IMR-90 (cell line): Measurements from ENCODE around the gene C22orf15. TPM values are rescaled to one million over a fixed set of nuclear protein-coding genes. Genes with fewer than 3 reads are reported as not detected.

ENCODE experiments used
- ATAC-seq: fragments of 200-7000 bp; cut with Tn5 transposase; 2 replicates; pipeline ENCODE4 v1.9.1; 2020; ENCODE audit warnings: low read depth, mild to moderate bottlenecking, moderate library complexity
- BruUV-seq: library from RNA; stranded (reverse); fragments of 400-500 nt; replicated peaks from 2 replicates; lab custom pipeline; 2021; lab: Mats Ljungman, UMichigan
- CTCF ChIA-PET: fragments of 300-600 bp; formaldehyde crosslinking; extraction: SDS; loops from one replicate; lab custom pipeline; 2021; ENCODE audit warnings: antibody characterized with exemption; lab: Yijun Ruan, JAX
- POLR2A ChIA-PET: fragments of 300-600 bp; sonication (Branson Sonifier 250); formaldehyde crosslinking; loops from one replicate; lab custom pipeline; 2022; ENCODE audit warnings: antibody characterized with exemption; ENCODE audit not compliant: unreplicated experiment; lab: Charles Lee
- DNase-seq: peaks from one replicate; pipeline ENCODE4 v3.0.0; 2013
- H2AFZ ChIP-seq: replicated peaks from 2 replicates; pipeline ENCODE3; 2013; ENCODE audit warnings: low read length, mild to moderate bottlenecking; ENCODE audit not compliant: poor library complexity
- H2AK5ac ChIP-seq: 2 replicates; pipeline ENCODE4 v1.6.1; 2013; ENCODE audit warnings: low read depth, low read length, inconsistent platforms
- H2AK9ac ChIP-seq: replicated peaks from 2 replicates; pipeline ENCODE3; 2013; ENCODE audit warnings: mild to moderate bottlenecking, low read depth, low read length, moderate library complexity; ENCODE audit not compliant: poor library complexity
- H2BK120ac ChIP-seq: 2 replicates; pipeline ENCODE4 v1.6.1; 2013; ENCODE audit warnings: low read depth, low read length, inconsistent platforms
- H2BK15ac ChIP-seq: 3 replicates; pipeline ENCODE4 v1.6.1; 2013; ENCODE audit warnings: low read depth, low read length, inconsistent platforms
- H2BK20ac ChIP-seq: 2 replicates; pipeline ENCODE4 v1.6.1; 2013; ENCODE audit warnings: low read depth, mild to moderate bottlenecking, inconsistent platforms, low read length, moderate library complexity
- H2BK5ac ChIP-seq: 2 replicates; pipeline ENCODE4 v1.6.1; 2013; ENCODE audit warnings: mild to moderate bottlenecking, low read depth, low read length, inconsistent platforms; ENCODE audit not compliant: poor library complexity, severe bottlenecking
- H3K14ac ChIP-seq: replicated peaks from 2 replicates; pipeline ENCODE4 v1.6.1; 2013; ENCODE audit warnings: low read depth, low read length, inconsistent platforms
- H3K18ac ChIP-seq: 2 replicates; pipeline ENCODE4 v1.6.1; 2013; ENCODE audit warnings: low read depth, low read length, control low read depth
- H3K23ac ChIP-seq: 2 replicates; pipeline ENCODE4 v1.6.1; 2013; ENCODE audit warnings: low read depth, low read length, inconsistent platforms
- H3K27ac ChIP-seq: 2 replicates; pipeline ENCODE4 v1.5.1; 2013; ENCODE audit warnings: mild to moderate bottlenecking, control low read depth, low read length; ENCODE audit not compliant: insufficient read depth
- H3K27me3 ChIP-seq: 2 replicates; pipeline ENCODE4 v1.6.1; 2013; ENCODE audit warnings: low read length; ENCODE audit not compliant: control insufficient read depth, insufficient read depth
- H3K36me3 ChIP-seq: 2 replicates; pipeline ENCODE4 v1.6.1; 2013; ENCODE audit warnings: low read length, mixed read lengths; ENCODE audit not compliant: control insufficient read depth, insufficient read depth
- H3K4ac ChIP-seq: 2 replicates; pipeline ENCODE4 v1.6.1; 2013; ENCODE audit warnings: low read depth, low read length, inconsistent platforms
- H3K4me1 ChIP-seq: 2 replicates; pipeline ENCODE4 v1.6.1; 2013; ENCODE audit warnings: low read length, mixed read lengths; ENCODE audit not compliant: control insufficient read depth, insufficient read depth
- H3K4me2 ChIP-seq: 2 replicates; pipeline ENCODE4 v1.6.1; 2013; ENCODE audit warnings: low read depth, mild to moderate bottlenecking, control low read depth, low read length, moderate library complexity
- H3K4me3 ChIP-seq: 2 replicates; pipeline ENCODE4 v1.5.1; 2013; ENCODE audit warnings: low read depth, mild to moderate bottlenecking, control low read depth, low read length, moderate library complexity; ENCODE audit not compliant: insufficient read depth
- H3K56ac ChIP-seq: 2 replicates; pipeline ENCODE4 v1.6.1; 2013; ENCODE audit warnings: low read length, inconsistent platforms; ENCODE audit not compliant: insufficient read depth; ENCODE audit errors: extremely low read depth
- H3K79me1 ChIP-seq, 2 experiments: 2 replicates each; pipeline ENCODE4 v1.6.1; 2013; ENCODE audit warnings: low read length in 2 of 2, inconsistent platforms in 1 of 2, low read depth in 1 of 2
- H3K9ac ChIP-seq: 2 replicates; pipeline ENCODE4 v1.6.1; 2013; ENCODE audit warnings: low read depth, low read length, control low read depth
- H3K9me1 ChIP-seq: 2 replicates; pipeline ENCODE4 v1.6.1; 2013; ENCODE audit warnings: low read length, inconsistent platforms; ENCODE audit not compliant: insufficient read depth
- H3K9me3 ChIP-seq: 2 replicates; pipeline ENCODE4 v1.6.1; 2013; ENCODE audit warnings: low read length; ENCODE audit not compliant: control insufficient read depth, insufficient read depth
- H4K20me1 ChIP-seq: 2 replicates; pipeline ENCODE4 v1.6.1; 2013; ENCODE audit warnings: low read length, inconsistent platforms; ENCODE audit not compliant: insufficient read depth
- H4K5ac ChIP-seq: 2 replicates; pipeline ENCODE4 v1.6.1; 2013; ENCODE audit warnings: mild to moderate bottlenecking, low read depth, low read length, control low read depth
- H4K8ac ChIP-seq, 2 experiments: 2 replicates each; pipeline ENCODE4 v1.6.1; 2013; ENCODE audit warnings: low read depth in 2 of 2, low read length in 2 of 2, control low read depth in 1 of 2, inconsistent platforms in 1 of 2
- H4K91ac ChIP-seq: 2 replicates; pipeline ENCODE4 v1.6.1; 2013; ENCODE audit warnings: low read depth, low read length, inconsistent platforms; ENCODE audit not compliant: insufficient read depth
- BHLHE40 ChIP-seq: fragments of 150-350 bp; IDR thresholded peaks from 2 replicates; pipeline ENCODE4 v1.6.1; 2016; ENCODE audit warnings: mild to moderate bottlenecking, low read depth, low read length
- CEBPB ChIP-seq: IDR thresholded peaks from 2 replicates; pipeline ENCODE4 v1.6.1; 2012; ENCODE audit warnings: low read depth, low read length, improper control_type of control experiment
- CHD1 ChIP-seq: IDR thresholded peaks from 2 replicates; pipeline ENCODE4 v1.6.1; 2012; ENCODE audit warnings: low read depth, low read length, improper control_type of control experiment
- ELK1 ChIP-seq: fragments of 150-350 bp; IDR thresholded peaks from 2 replicates; pipeline ENCODE4 v1.6.1; 2016; ENCODE audit warnings: low read depth, mild to moderate bottlenecking, low read length, moderate library complexity, borderline replicate concordance
- FOS ChIP-seq: fragments of 150-350 bp; IDR thresholded peaks from 2 replicates; pipeline ENCODE4 v1.6.1; 2016; ENCODE audit warnings: low read depth, low read length
- MAFK ChIP-seq: IDR thresholded peaks from 2 replicates; pipeline ENCODE4 v1.6.1; 2012; ENCODE audit warnings: low read depth, low read length, improper control_type of control experiment
- MAZ ChIP-seq: IDR thresholded peaks from 2 replicates; pipeline ENCODE4 v1.6.1; 2012; ENCODE audit warnings: low read depth, mild to moderate bottlenecking, low read length, improper control_type of control experiment, moderate library complexity, borderline replicate concordance
- MXI1 ChIP-seq: IDR thresholded peaks from 2 replicates; pipeline ENCODE4 v1.6.1; 2012; ENCODE audit warnings: low read depth, mild to moderate bottlenecking, low read length, moderate library complexity, borderline replicate concordance
- NFE2L2 ChIP-seq: fragments of 150-350 bp; IDR thresholded peaks from 2 replicates; pipeline ENCODE4 v1.6.1; 2016; ENCODE audit warnings: low read depth, mild to moderate bottlenecking, low read length
- POLR2A ChIP-seq: IDR thresholded peaks from 2 replicates; pipeline ENCODE4 v1.6.1; 2012; ENCODE audit warnings: mild to moderate bottlenecking, low read depth, low read length
- RAD21 ChIP-seq: IDR thresholded peaks from 2 replicates; pipeline ENCODE4 v1.6.1; 2012; ENCODE audit warnings: low read length, improper control_type of control experiment
- RCOR1 ChIP-seq: IDR thresholded peaks from 2 replicates; pipeline ENCODE4 v1.6.1; 2012; ENCODE audit warnings: mild to moderate bottlenecking, low read length, improper control_type of control experiment; ENCODE audit not compliant: insufficient replicate concordance
- RFX5 ChIP-seq: IDR thresholded peaks from 2 replicates; pipeline ENCODE4 v1.8.0; 2012; ENCODE audit warnings: low read depth, mild to moderate bottlenecking, low read length, moderate library complexity
- SMC3 ChIP-seq: fragments of 150-350 bp; IDR thresholded peaks from 2 replicates; pipeline ENCODE4 v1.6.1; 2016; ENCODE audit warnings: low read depth, mild to moderate bottlenecking, antibody characterized with exemption, low read length, moderate library complexity
- WGBS, 2 experiments: methylation state at CpG; one replicate each; pipeline versions ENCODE4 v1.1.5 to v1.1.7; 2013; ENCODE audit warnings: missing lambda C conversion rate in 2 of 2; ENCODE audit not compliant: insufficient read length in 1 of 2; ENCODE audit errors: extremely low coverage in 2 of 2; 5-methylcytosine and 5-hydroxymethylcytosine counted together
- dilution Hi-C: fragments of 300-500 bp; cut with HindIII; formaldehyde crosslinking; loops from one replicate; pipeline ENCODE4 v1.14.3; 2018; ENCODE audit warnings: low sequenced_read_pairs; ENCODE audit not compliant: unreplicated experiment
- in situ Hi-C: fragments of 300-500 bp; cut with MboI; formaldehyde crosslinking; loops from 3 replicates; pipeline ENCODE4 v1.14.3; 2019; ENCODE audit warnings: low sequenced_read_pairs, inconsistent platforms, mixed read lengths
- intact Hi-C: fragments of 100-400 bp; cut with micrococcal nuclease; formaldehyde crosslinking; loops from 2 replicates; pipeline ENCODE4 v1.10.0; 2022
- polyA plus RNA-seq, 3 experiments: library from polyadenylated mRNA; depleted of rRNA; stranded (reverse); fragments of >200 nt; gene quantifications; 2 replicates each; pipeline ENCODE4 v1.2.3, GENCODE V29; 2012; ENCODE audit warnings: low replicate concordance in 1 of 3
- total RNA-seq: library from RNA; depleted of rRNA; stranded (reverse); fragments of >200 nt; gene quantifications from 2 replicates; pipeline ENCODE4 v1.2.3, GENCODE V29; 2012
- TF ChIP-seq, protein P1 (sequence below): conservative IDR thresholded peaks from 2 replicates; pipeline ENCODE4 v1.5.1; 2012; ENCODE audit warnings: mild to moderate bottlenecking, low read depth, low read length, improper control_type of control experiment
- TF ChIP-seq, protein P2 (sequence below): fragments of 150-350 bp; IDR thresholded peaks from 2 replicates; pipeline ENCODE4 v1.6.1; 2017; ENCODE audit warnings: mild to moderate bottlenecking, antibody characterized with exemption, low read length, low read depth

C22orf15 gene
- total and polyA plus RNA-seq, 2 of the 4 experiments (the other 2 are of a cell fraction) = 2.3 to 3.1 TPM

DNA sequence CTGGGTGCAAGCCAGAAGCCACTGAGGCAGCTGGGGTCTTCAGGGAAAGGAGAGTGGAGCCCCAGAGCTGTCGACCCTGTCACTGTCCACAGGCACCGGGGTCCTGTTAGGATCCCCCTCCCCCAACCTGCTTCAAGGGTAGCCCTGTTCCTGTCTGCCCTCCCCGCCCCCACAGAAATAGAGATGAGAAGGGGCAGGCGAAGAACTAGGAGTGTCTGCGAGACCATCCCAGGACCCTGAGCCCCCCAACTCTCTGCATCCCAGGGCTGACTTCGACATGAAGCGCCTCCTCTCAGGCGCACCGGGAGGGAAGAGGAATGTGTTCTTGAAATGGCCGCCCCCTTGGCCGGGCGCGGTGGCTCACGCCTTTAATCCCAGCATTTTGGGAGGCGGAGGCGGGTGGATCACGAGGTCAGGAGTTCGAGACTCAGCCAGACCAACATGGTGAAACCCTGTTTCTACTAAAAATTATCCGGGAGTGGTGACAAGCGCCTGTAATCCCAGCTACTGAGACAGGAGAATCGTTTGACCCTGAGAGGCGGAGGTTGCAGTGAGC is 11.3 kb upstream of the C22orf15 start:
- ATAC-seq (peak; percentile 42), DNase-seq (no peak)
- Histone ChIP-seq H2AK5ac (peak overlapping the region; percentile 95), H3K4me2 (peak overlapping the region; percentile 91), H2BK20ac (no peak overlapping the region), H3K4me3 (peak overlapping the region; percentile 85), H3K18ac (no peak overlapping the region; the same call in 1 of the 2 replicates), H3K56ac (peak overlapping the region; percentile 72), H3K23ac (peak overlapping the region; percentile 97; the same call in 1 of the 2 replicates), H2BK5ac (peak overlapping the region; percentile 90), H4K5ac (peak overlapping the region; percentile 92), H2BK120ac (no peak overlapping the region), H3K27ac (peak overlapping the region; percentile 95), H4K20me1 (no peaks in the 10 kb centered on the region), H3K9me3 (no peaks in the 10 kb centered on the region), H2AFZ (peak overlapping the region; percentile 100), H3K4ac (peak overlapping the region; percentile 100), H3K36me3 (no peaks in the 10 kb centered on the region), H2BK15ac (peak overlapping the region; percentile 12; the same call in 1 of the 3 replicates), H2AK9ac (peak overlapping the region; percentile 74), H3K9ac (peak overlapping the region; percentile 97), H3K4me1 (peaks cover 4% of the 10 kb centered on the region), H4K8ac (peak overlapping the region; percentile 98 to 99), H4K91ac (peak overlapping the region; percentile 93), H3K27me3 (no peaks in the 10 kb centered on the region), H3K9me1 (peaks cover 5% of the 10 kb centered on the region), H3K14ac (peak overlapping the region; percentile 100), H3K79me1 (peaks cover 12 to 30% of the 10 kb centered on the region in 2 experiments)
- intact Hi-C loops (no loop called here), dilution Hi-C loops (no loop called here), in situ Hi-C loops (no loop called here)
- TF ChIP-seq ELK1 (no peak), NFE2L2 (no peak), RAD21 (no peak), FOS (no peak), SMC3 (no peak), POLR2A (no peak), RFX5 (no peak), CHD1 (no peak), BHLHE40 (no peak), MXI1 (no peak), RCOR1 (no peak), MAZ (no peak), CEBPB (no peak), MAFK (no peak)
- TF ChIP-seq, protein P1, sequence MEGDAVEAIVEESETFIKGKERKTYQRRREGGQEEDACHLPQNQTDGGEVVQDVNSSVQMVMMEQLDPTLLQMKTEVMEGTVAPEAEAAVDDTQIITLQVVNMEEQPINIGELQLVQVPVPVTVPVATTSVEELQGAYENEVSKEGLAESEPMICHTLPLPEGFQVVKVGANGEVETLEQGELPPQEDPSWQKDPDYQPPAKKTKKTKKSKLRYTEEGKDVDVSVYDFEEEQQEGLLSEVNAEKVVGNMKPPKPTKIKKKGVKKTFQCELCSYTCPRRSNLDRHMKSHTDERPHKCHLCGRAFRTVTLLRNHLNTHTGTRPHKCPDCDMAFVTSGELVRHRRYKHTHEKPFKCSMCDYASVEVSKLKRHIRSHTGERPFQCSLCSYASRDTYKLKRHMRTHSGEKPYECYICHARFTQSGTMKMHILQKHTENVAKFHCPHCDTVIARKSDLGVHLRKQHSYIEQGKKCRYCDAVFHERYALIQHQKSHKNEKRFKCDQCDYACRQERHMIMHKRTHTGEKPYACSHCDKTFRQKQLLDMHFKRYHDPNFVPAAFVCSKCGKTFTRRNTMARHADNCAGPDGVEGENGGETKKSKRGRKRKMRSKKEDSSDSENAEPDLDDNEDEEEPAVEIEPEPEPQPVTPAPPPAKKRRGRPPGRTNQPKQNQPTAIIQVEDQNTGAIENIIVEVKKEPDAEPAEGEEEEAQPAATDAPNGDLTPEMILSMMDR = no peak
- TF ChIP-seq, protein P2, sequence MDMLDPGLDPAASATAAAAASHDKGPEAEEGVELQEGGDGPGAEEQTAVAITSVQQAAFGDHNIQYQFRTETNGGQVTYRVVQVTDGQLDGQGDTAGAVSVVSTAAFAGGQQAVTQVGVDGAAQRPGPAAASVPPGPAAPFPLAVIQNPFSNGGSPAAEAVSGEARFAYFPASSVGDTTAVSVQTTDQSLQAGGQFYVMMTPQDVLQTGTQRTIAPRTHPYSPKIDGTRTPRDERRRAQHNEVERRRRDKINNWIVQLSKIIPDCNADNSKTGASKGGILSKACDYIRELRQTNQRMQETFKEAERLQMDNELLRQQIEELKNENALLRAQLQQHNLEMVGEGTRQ = no peak
- POLR2A ChIA-PET = no interaction called here
- CTCF ChIA-PET = no interaction called here
- no TSS peak for BruUV-seq
- WGBS, 2 experiments = 45% methylated on average over 2 of the region's 22 CpGs; no CpG with 5 or more reads in 1 of the 2 experiments
